Measurements from ENCODE around the gene C10orf95. TPM values are rescaled to one million over a fixed set of nuclear protein-coding genes. Genes with fewer than 3 reads are reported as not detected.

The C10orf95 gene
- total RNA-seq, 1 donor from 2014 or later, result not detected

GRCh38 chr10:102433619-102434046 lies 17.7 kb downstream of the C10orf95 start:
- Histone ChIP-seq H3K27me3 (ENCODE audit: low read depth) (peaks cover 50% of the 10 kb centered on the region), H3K36me3 (no peaks in the 10 kb centered on the region), H3K9me3 (replicated peaks) (no peaks in the 10 kb centered on the region), H3K4me1 (peaks cover 19% of the 10 kb centered on the region), H3K4me3 (no peak overlapping the region), H3K27ac (replicated peaks) (no peak overlapping the region)
- no peak for DNase-seq
- intact Hi-C loops (cut with micrococcal nuclease), result no loop called here
- no peak for TF ChIP-seq CTCF (IDR thresholded peaks at IDR 0.05; ENCODE audit: borderline replicate concordance)

- peak within 1 kb of the TSS; percentile 85 for H3K27ac ChIP-seq (replicated peaks)
- H3K27me3 ChIP-seq (ENCODE audit: low read depth), result peaks cover 40% of the 10 kb centered on the region
- intact Hi-C loops (cut with micrococcal nuclease), result no loop called here
- no peak for TF ChIP-seq CTCF (IDR thresholded peaks at IDR 0.05; ENCODE audit: borderline replicate concordance)
- H3K36me3 ChIP-seq, result no peaks in the 10 kb centered on the region
- peaks cover 19% of the 10 kb centered on the region for H3K4me1 ChIP-seq
- peak within 1 kb of the TSS; percentile 85 for H3K4me3 ChIP-seq
- DNase-seq, result peak; percentile 97
- H3K9me3 ChIP-seq (replicated peaks), result no peaks in the 10 kb centered on the region
Measured at GRCh38 chr10:102432162-102432950, 19.0 kb downstream of the C10orf95 start, which contains the start of gene CUEDC2. Gene CUEDC2 (minus strand): TSS chr10:102432574. CDS start chr10:102425188, 7,386 bp downstream.

GRCh38 chr10:102431452-102432124 lies 19.8 kb downstream of the C10orf95 start:
- peaks cover 32% of the 10 kb centered on the region for H3K27me3 ChIP-seq (ENCODE audit: low read depth)
- no peak for DNase-seq
- intact Hi-C loops (cut with micrococcal nuclease), result no loop called here
- no peaks in the 10 kb centered on the region for H3K36me3 ChIP-seq
- peak overlapping the region; percentile 85 for H3K27ac ChIP-seq (replicated peaks)
- peaks cover 19% of the 10 kb centered on the region for H3K4me1 ChIP-seq
- no peaks in the 10 kb centered on the region for H3K9me3 ChIP-seq (replicated peaks)
- peak overlapping the region; percentile 85 for H3K4me3 ChIP-seq
- no peak for TF ChIP-seq CTCF (IDR thresholded peaks at IDR 0.05; ENCODE audit: borderline replicate concordance)

DNA sequence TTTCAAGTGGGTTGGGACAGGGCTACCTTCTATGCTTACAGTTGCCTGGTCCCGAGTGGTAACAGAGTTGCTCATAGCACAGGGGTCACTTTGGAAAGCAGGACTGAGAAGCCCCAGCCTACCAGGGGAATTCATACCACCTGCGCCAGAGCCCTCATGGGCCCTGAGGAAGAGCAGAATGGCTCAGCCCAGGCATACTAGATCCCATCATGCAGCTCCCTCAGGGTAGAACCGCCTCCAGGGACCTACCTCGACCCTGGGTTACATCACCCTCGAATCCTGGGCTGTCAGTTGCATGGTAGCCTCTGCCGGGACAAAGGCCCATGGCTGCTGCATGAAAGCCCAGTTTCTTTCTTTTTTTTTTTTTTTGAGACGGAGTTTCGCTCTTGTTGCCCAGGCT lies 21.9 kb downstream of the C10orf95 start:
- Histone ChIP-seq H3K4me1 (peaks cover 19% of the 10 kb centered on the region), H3K27ac (replicated peaks) (no peak overlapping the region), H3K4me3 (no peak overlapping the region), H3K36me3 (peaks cover 6% of the 10 kb centered on the region), H3K27me3 (ENCODE audit: low read depth) (peaks cover 11% of the 10 kb centered on the region), H3K9me3 (replicated peaks) (no peaks in the 10 kb centered on the region)
- TF ChIP-seq CTCF (IDR thresholded peaks at IDR 0.05; ENCODE audit: borderline replicate concordance), result no peak
- intact Hi-C loops (cut with micrococcal nuclease), result no loop called here
- no peak for DNase-seq

DNA sequence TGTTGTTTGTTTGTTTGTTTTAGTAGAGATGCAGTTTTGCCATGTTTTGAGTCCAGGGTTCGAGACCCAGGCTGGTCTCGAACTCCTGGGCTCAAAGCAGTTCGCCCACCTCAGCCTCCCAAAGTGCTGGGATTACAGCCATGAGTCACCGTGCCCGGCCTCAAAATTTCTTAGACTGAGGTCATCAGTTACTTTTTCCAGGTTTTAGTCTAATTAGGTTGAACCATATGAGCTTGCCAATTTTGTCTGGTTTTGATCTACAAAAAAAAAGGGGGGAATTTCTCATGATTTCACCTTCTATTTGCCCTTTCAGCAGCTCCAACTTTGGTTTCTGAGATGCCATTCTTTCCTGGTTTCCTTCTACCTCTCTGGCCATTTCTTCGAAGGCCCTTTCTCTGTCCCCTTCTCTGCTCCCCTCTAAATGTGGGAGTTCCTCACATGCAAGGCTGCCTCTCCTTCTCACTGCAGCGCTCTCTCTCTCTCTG lies 24.5 kb downstream of the C10orf95 start:
- H3K9me3 ChIP-seq (replicated peaks), result no peaks in the 10 kb centered on the region
- DNase-seq, result no peak
- no peak overlapping the region for H3K4me3 ChIP-seq
- peaks cover 20% of the 10 kb centered on the region for H3K36me3 ChIP-seq
- no peaks in the 10 kb centered on the region for H3K27me3 ChIP-seq (ENCODE audit: low read depth)
- peaks cover 32% of the 10 kb centered on the region for H3K4me1 ChIP-seq
- no peak overlapping the region for H3K27ac ChIP-seq (replicated peaks)
- intact Hi-C loops (cut with micrococcal nuclease), result no loop called here
- no peak for TF ChIP-seq CTCF (IDR thresholded peaks at IDR 0.05; ENCODE audit: borderline replicate concordance)
